ENCODE measurements around the gene C6orf89. TPM values are rescaled to one million over a fixed set of nuclear protein-coding genes. Genes with fewer than 3 reads are reported as not detected.
"Not testable (repeated sequence)": the region's sequence is repeated elsewhere in the genome, so short reads cannot be mapped to it uniquely, and the experiment has no call there.

C6orf89 gene
- polyA plus RNA-seq, 1 donor from 2014 or later = 29.9 TPM

GRCh38 chr6:36890112-36890663 lies 4.4 kb downstream of the C6orf89 start:
- Mint-ChIP-seq H3K4me1 (peaks cover 18 to 30% (median 26%) of the 10 kb centered on the region in 3 donors), H3K9me3 (no peaks in the 10 kb centered on the region)

GRCh38 chr6:36891153-36891552 lies 5.4 kb downstream of the C6orf89 start:
- not testable (repeated sequence) for H3K4me3 Mint-ChIP-seq, H3K27me3 Mint-ChIP-seq, H3K9me3 Mint-ChIP-seq, H3K36me3 Mint-ChIP-seq
- Mint-ChIP-seq H3K27ac (peak overlapping the region in 1 of 3 donors; percentile 71), H3K4me1 (peaks cover 12 to 26% (median 22%) of the 10 kb centered on the region in 3 donors)

More at GRCh38 chr6:36890112-36890663, 4.4 kb downstream of the C6orf89 start:
- Mint-ChIP-seq H3K27me3 (no peaks in the 10 kb centered on the region), H3K27ac (no peak overlapping the region), H3K4me3 (no peak overlapping the region), H3K36me3 (peaks cover 6% of the 10 kb centered on the region)

- Mint-ChIP-seq H3K9me3 (no peaks in the 10 kb centered on the region), H3K27ac (no peak overlapping the region), H3K27me3 (no peaks in the 10 kb centered on the region), H3K4me1 (peaks cover 5 to 9% (median 5%) of the 10 kb centered on the region in 3 donors), H3K4me3 (no peak overlapping the region), H3K36me3 (peaks cover 6% of the 10 kb centered on the region)
These were observed 8.5 kb downstream of the C6orf89 start for GRCh38 chr6:36893976-36894932.

- peaks cover 2 to 8% (median 3%) of the 10 kb centered on the region in 3 donors for H3K4me1 Mint-ChIP-seq
- no peaks in the 10 kb centered on the region for H3K27me3 Mint-ChIP-seq
- H3K36me3 Mint-ChIP-seq = peaks cover 8% of the 10 kb centered on the region
- no peaks in the 10 kb centered on the region for H3K9me3 Mint-ChIP-seq
- H3K4me3 Mint-ChIP-seq = no peak overlapping the region
- no peak overlapping the region for H3K27ac Mint-ChIP-seq
These were observed 11.9 kb downstream of the C6orf89 start for GRCh38 chr6:36897609-36898008.

GRCh38 chr6:36904114-36904513 lies 18.4 kb downstream of the C6orf89 start:
- Mint-ChIP-seq H3K27me3 (no peaks in the 10 kb centered on the region), H3K4me1 (peaks cover 0 to 2% (median 2%) of the 10 kb centered on the region in 3 donors), H3K27ac (no peak overlapping the region), H3K4me3 (no peak overlapping the region), H3K36me3 (peaks cover 9% of the 10 kb centered on the region), H3K9me3 (no peaks in the 10 kb centered on the region)

GRCh38 chr6:36904851-36905393 lies 19.2 kb downstream of the C6orf89 start:
- Mint-ChIP-seq H3K27ac (no peak overlapping the region), H3K36me3 (peaks cover 6% of the 10 kb centered on the region), H3K9me3 (no peaks in the 10 kb centered on the region), H3K27me3 (no peaks in the 10 kb centered on the region), H3K4me1 (peaks cover 0 to 2% (median 0%) of the 10 kb centered on the region in 3 donors), H3K4me3 (no peak overlapping the region)

- Mint-ChIP-seq H3K4me1 (peaks cover 2 to 3% (median 2%) of the 10 kb centered on the region in 3 donors), H3K4me3 (no peak overlapping the region), H3K9me3 (no peaks in the 10 kb centered on the region), H3K27ac (no peak overlapping the region), H3K27me3 (no peaks in the 10 kb centered on the region), H3K36me3 (peaks cover 6% of the 10 kb centered on the region)
These were observed 21.0 kb downstream of the C6orf89 start for GRCh38 chr6:36906539-36907325.

- Mint-ChIP-seq H3K4me3 (no peak overlapping the region), H3K27ac (peak overlapping the region in 1 of 3 donors; percentile 14), H3K9me3 (no peaks in the 10 kb centered on the region), H3K4me1 (peaks cover 9 to 12% (median 11%) of the 10 kb centered on the region in 3 donors), H3K27me3 (no peaks in the 10 kb centered on the region), H3K36me3 (peaks cover 6% of the 10 kb centered on the region)
These were observed 22.0 kb downstream of the C6orf89 start for GRCh38 chr6:36907781-36908180.

- H3K9me3 Mint-ChIP-seq = no peaks in the 10 kb centered on the region
- no peak overlapping the region for H3K27ac Mint-ChIP-seq
- no peak overlapping the region for H3K4me3 Mint-ChIP-seq
- peaks cover 11 to 14% (median 13%) of the 10 kb centered on the region in 3 donors for H3K4me1 Mint-ChIP-seq
- peaks cover 6% of the 10 kb centered on the region for H3K36me3 Mint-ChIP-seq
- H3K27me3 Mint-ChIP-seq = no peaks in the 10 kb centered on the region
These were observed 23.0 kb downstream of the C6orf89 start for GRCh38 chr6:36908747-36909146.

GRCh38 chr6:36912030-36912454 lies 26.3 kb downstream of the C6orf89 start:
- Mint-ChIP-seq H3K27ac (peak overlapping the region in 1 of 3 donors; percentile 65), H3K4me1 (peaks cover 13 to 14% (median 14%) of the 10 kb centered on the region in 3 donors), H3K4me3 (peak overlapping the region in 1 of 4 donors; percentile 11), H3K9me3 (no peaks in the 10 kb centered on the region), H3K27me3 (no peaks in the 10 kb centered on the region), H3K36me3 (peaks cover 10% of the 10 kb centered on the region)

GRCh38 chr6:36912586-36912985 lies 26.8 kb downstream of the C6orf89 start:
- peaks cover 10% of the 10 kb centered on the region for H3K36me3 Mint-ChIP-seq

GRCh38 chr6:36913082-36913481 lies 27.3 kb downstream of the C6orf89 start:
- H3K9me3 Mint-ChIP-seq = no peaks in the 10 kb centered on the region
- H3K27me3 Mint-ChIP-seq = no peaks in the 10 kb centered on the region
- peaks cover 13 to 14% (median 14%) of the 10 kb centered on the region in 3 donors for H3K4me1 Mint-ChIP-seq
- peaks cover 8% of the 10 kb centered on the region for H3K36me3 Mint-ChIP-seq
- no peak overlapping the region for H3K4me3 Mint-ChIP-seq
- H3K27ac Mint-ChIP-seq = peak overlapping the region in 1 of 3 donors; percentile 90

More at GRCh38 chr6:36912586-36912985, 26.8 kb downstream of the C6orf89 start:
- Mint-ChIP-seq H3K27ac (no peak overlapping the region), H3K4me3 (peak overlapping the region in 1 of 4 donors; percentile 67), H3K9me3 (no peaks in the 10 kb centered on the region), H3K4me1 (peaks cover 13 to 14% (median 14%) of the 10 kb centered on the region in 3 donors), H3K27me3 (no peaks in the 10 kb centered on the region)

- Mint-ChIP-seq H3K4me3 (no peak overlapping the region), H3K9me3 (no peaks in the 10 kb centered on the region), H3K36me3 (peaks cover 7% of the 10 kb centered on the region), H3K4me1 (peaks cover 13 to 14% (median 14%) of the 10 kb centered on the region in 3 donors), H3K27me3 (no peaks in the 10 kb centered on the region), H3K27ac (no peak overlapping the region)
These were observed 28.6 kb downstream of the C6orf89 start for GRCh38 chr6:36914227-36914794.

- no peaks in the 10 kb centered on the region for H3K27me3 Mint-ChIP-seq
- peaks cover 9% of the 10 kb centered on the region for H3K36me3 Mint-ChIP-seq
- peaks cover 13 to 14% (median 14%) of the 10 kb centered on the region in 3 donors for H3K4me1 Mint-ChIP-seq
- H3K9me3 Mint-ChIP-seq = no peaks in the 10 kb centered on the region
- no peak overlapping the region for H3K4me3 Mint-ChIP-seq
- no peak overlapping the region for H3K27ac Mint-ChIP-seq
These were observed 29.8 kb downstream of the C6orf89 start for GRCh38 chr6:36915599-36915998.
